Embryonic facial prominence (tissue), 1 donor: ENCODE results near the gene TEAD2.

ENCODE experiments used
- DNase-seq: peaks from one replicate; pipeline ENCODE4 v3.0.0-alpha.2; 2016; ENCODE audit errors: extremely low spot score

TEAD2 gene

GRCh38 chr19:49362048-49362928, at the start of gene TEAD2:
Gene TEAD2, minus strand, starts transcription at chr19:49362416. Its CDS starts 2,341 bp downstream, at chr19:49360075.
- peak; percentile 69 for DNase-seq

- DNase-seq, result no peak
These were observed 49.6 kb upstream of the TEAD2 start for GRCh38 chr19:49411681-49412326.

GRCh38 chr19:49409441-49410029, 47.3 kb upstream of the TEAD2 start:
- DNase-seq, result no peak

GRCh38 chr19:49408816-49409440, 46.7 kb upstream of the TEAD2 start:
- DNase-seq, result no peak

GRCh38 chr19:49407482-49408015, 45.3 kb upstream of the TEAD2 start:
- DNase-seq, result no peak

- DNase-seq, result no peak
These were observed 44.9 kb upstream of the TEAD2 start for GRCh38 chr19:49407079-49407478.

GRCh38 chr19:49403404-49404187, 41.4 kb upstream of the TEAD2 start:
- DNase-seq, result no peak

- no peak for DNase-seq
These were observed 37.8 kb upstream of the TEAD2 start for GRCh38 chr19:49400029-49400428.

- DNase-seq, result no peak
These were observed 36.7 kb upstream of the TEAD2 start for GRCh38 chr19:49398931-49399330.

GRCh38 chr19:49398001-49398615, 35.9 kb upstream of the TEAD2 start:
- DNase-seq, result no peak

- DNase-seq, result no peak
These were observed 34.7 kb upstream of the TEAD2 start for GRCh38 chr19:49396738-49397505.

- no peak for DNase-seq
These were observed 33.6 kb upstream of the TEAD2 start for GRCh38 chr19:49395581-49396407.

- DNase-seq, result no peak
These were observed 31.7 kb upstream of the TEAD2 start for GRCh38 chr19:49393881-49394280.

GRCh38 chr19:49391581-49392399, 29.6 kb upstream of the TEAD2 start:
- DNase-seq, result peak; percentile 32

- DNase-seq, result no peak
These were observed 28.7 kb upstream of the TEAD2 start for GRCh38 chr19:49390929-49391359.

GRCh38 chr19:49390131-49390928, 28.1 kb upstream of the TEAD2 start:
- no peak for DNase-seq

- DNase-seq, result no peak
These were observed 27.2 kb upstream of the TEAD2 start for GRCh38 chr19:49389406-49389805.
